UCSD-AML1 (cell line): ENCODE data around the gene SLC34A3.

Experiments used
- DNase-seq: peaks from one replicate; lab custom pipeline; 2025; ENCODE audit not compliant: unreplicated experiment; lab: John Stamatoyannopoulos, UW

SLC34A3 gene

GRCh38 chr9:137230705-137231371 is at the start of gene SLC34A3:
Gene SLC34A3, plus strand, starts transcription at chr9:137230901. Its CDS starts 802 bp downstream, at chr9:137231703.
- no peak for DNase-seq

DNA sequence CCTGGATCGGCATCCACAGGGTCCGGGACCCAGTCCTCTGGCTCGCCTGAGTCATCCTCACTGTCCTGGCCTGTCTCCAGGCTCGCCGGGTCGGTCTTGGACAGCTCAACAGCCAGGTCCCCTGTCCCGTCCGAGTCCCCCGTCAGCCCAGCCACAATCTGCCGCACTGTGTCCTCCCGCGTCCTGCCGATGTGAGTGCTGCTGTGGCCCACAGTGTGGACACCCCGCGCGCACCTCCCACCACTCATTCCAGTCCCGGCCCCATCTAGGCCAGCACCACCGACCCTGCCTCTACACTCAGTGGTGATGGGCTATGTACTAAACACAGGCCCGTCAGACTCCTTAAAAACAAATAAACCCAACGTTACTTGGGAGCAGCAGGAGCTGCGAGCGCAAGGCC is 49.0 kb upstream of the SLC34A3 start:
- DNase-seq: no peak

DNA sequence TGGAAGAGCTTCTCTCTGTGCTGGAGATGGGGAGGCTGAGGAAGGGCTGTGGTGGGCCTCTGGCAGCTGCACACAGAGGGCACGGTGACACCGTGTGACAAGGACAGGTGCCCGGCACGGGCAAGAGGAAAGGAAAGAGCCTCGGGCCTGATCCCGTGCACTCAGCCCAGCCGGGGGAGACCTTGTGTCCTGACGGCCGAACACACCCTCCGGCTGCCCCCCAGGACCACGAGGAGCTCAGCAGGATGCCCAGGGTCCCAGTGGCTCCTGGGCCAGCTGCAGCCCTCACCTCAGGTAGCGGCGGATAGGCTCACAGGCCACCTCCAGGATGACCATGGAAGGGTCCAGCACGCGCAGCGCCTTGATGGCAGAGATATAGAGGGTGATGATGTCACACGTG is 47.9 kb upstream of the SLC34A3 start:
- no peak for DNase-seq

- DNase-seq: no peak
Measured at GRCh38 chr9:137183980-137184595, 46.6 kb upstream of the SLC34A3 start.

DNA sequence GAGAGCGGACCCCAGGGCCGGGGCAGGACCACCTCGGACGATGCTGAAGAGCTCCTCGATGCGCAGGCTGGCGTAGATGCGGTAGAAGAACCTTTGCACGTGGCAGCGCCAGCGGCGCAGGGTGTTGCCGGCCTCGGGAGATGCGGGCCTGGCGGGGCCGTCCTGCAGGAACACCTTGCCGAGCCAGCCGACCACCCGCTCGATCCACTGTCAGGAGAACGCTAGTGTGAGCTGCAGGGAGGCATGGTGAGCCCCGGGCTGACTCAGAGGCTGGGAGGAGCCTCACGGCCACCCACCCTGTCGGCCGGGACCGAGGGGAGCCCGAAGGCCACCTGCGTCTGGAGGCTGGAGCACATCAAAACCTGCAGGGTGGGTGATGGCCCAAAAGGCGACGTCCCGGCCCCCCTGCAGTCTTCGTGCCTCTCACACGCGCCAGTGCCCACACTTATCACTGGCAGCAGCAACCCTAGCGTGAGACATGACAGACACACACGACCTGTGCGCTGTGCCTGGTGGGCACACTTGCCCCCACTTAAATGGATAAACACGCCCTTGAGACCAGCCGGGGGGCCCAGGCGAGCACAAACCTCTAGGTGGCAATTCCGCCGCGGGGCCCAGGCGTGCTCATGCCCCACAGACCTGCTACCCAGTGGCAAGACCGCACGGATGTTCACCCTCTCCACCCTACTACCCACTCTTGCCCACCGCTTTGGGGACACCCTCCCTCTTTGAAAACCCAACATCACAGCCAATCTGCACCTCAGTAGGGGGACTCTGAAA is 45.6 kb upstream of the SLC34A3 start:
- DNase-seq: no peak

DNA sequence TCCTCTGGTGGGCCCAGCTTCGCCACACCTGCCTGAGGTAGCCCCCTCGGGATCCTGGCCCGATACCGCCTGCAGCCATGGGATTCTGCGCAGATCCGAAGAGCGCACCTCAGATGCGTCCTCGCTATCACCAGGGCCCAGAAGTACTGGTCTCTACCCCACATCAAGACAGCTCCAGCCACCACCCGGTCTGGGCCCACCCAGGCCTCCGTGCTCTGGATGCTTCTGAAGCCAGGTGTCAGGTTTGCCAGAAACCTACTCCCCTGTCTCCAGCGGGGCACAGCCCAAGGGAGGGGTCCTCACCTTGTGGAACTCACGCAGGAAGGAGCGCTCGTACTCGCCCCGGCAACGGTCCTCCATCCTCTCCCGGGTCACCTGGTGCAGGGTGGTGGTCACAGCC is 44.8 kb upstream of the SLC34A3 start:
- DNase-seq: no peak

DNA sequence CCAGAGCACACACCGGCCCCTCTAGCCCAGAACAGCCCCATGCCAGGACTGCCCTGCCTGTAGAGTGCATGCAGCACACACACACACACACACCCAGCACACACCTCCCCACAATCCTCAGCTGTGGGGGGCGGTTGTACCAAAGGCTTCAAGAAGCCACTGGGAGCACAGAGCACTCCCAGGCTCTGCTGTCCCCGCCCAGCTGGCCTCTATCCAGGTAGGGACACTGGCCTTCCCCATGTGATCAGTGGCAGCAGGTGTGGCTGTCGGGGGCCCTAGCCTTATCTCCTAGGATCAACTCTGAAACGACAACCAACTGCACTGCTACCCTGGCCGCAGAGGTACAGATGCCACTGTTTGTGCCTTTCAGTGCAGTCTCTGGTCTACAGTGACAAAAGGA is 44.3 kb upstream of the SLC34A3 start:
- DNase-seq: no peak

GRCh38 chr9:137187386-137187785 is 43.3 kb upstream of the SLC34A3 start:
- no peak for DNase-seq

DNA sequence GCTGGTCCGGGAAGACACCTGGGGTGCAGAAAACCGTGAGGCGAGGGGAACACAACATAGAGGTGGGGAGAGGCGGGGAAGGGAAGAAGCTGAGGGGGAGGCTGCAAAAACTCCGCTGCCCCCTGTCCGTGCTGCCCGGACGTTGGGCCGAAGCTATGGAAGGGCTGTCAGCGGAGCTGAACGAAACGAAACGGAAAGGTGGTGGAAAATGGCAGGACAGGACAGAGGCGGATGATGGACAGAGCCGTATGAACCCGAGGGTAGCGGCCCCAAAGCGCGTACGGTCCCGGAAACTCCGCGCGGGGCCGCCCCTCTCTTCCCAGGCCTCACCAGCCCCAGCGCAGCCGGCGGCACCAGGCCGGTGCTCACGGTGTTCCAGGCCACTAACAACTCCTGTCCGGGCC is 42.6 kb upstream of the SLC34A3 start:
- no peak for DNase-seq

GRCh38 chr9:137188490-137189296 is 42.0 kb upstream of the SLC34A3 start, which contains the start of the genes ANAPC2 and SSNA1:
Gene ANAPC2, minus strand, starts transcription at chr9:137188560. Its CDS starts 28 bp downstream, at chr9:137188532.
Gene SSNA1, plus strand, starts transcription at chr9:137188676. Its CDS starts 51 bp downstream, at chr9:137188727.
- peak; percentile 97 for DNase-seq

GRCh38 chr9:137189297-137190295 is 41.1 kb upstream of the SLC34A3 start:
- no peak for DNase-seq

DNA sequence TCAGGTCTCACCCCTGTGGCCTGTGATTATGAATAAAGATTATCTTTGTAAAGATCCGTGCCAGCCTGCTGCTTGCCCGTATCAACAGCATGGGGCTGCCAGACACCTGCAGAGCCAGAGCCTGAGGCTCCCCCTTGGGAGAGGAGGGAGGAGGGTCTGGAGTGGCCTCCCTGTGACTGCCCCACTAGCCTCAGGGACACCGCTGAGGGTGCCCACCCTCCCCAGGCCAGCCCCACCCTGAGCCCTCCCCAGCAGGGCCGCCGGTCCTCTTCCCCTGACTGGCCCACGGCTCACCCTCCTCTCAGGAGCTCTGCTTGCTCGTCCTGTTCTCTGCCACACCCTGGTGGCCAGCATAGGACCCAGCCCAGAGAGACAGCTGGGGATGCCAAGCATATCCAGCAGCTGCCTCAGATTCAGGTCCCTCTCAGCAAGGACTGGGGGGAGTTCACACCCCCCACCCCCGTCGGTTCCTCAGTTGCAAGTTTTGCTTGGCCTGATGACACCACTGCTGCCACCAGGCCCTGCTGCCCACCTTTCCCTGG is 40.3 kb upstream of the SLC34A3 start:
- no peak for DNase-seq

DNA sequence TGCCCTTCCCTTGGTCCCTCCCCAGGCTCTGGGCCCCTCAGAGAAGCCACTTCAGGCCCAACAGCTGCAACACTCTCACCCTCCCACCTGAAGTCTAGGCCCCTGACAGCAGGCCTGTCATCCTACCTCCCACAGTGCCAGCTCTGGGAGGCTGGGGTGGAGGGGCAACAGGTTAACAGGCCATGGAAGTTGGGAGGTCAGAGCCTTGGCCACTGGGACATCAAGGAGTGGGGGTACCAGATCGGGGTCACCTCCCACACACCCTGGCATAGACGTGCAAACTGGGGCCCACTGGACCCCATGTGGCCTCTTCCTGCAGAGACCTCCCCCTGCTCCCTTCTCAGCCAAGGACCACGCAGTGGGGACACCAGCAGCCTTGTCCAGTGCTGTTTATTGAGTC is 39.5 kb upstream of the SLC34A3 start:
- no peak for DNase-seq

DNA sequence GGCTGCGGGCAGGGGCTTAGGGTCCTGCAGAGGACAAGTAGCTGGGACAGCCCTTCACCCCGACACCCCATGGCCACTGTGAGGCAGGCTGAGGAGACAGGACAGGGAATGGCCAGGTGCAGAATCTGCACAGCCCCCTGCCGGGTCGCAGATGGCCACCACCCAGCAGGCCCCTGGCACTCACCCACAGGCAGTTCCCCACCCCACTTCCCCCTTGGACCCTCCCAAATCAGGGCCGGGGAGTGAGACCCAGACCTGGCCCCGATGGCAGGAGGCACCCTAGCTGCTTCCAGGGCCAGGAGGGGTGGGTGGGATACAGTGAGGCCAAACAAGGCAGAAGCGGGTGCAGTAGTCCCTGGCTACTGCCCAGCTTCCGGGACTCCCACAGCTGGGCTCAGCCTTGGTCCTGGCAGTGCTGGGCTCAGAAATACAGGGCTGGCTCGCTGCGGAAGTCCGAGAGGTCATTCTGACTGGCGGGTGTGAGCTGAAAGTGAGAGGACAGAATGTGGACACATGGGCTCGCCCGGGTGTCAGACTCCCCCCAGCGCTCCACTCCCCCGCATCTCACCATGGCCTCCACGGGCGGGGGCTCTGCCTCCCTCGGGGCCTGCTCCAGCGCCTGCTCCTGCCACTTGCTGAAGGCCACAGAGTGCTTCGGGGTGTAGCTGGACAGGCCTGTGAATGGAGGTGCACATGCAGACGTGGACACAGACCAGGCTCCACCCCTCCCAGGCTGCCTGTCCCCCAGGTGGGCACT is 38.8 kb upstream of the SLC34A3 start:
- no peak for DNase-seq

- DNase-seq: no peak
Measured at GRCh38 chr9:137192448-137192780, 38.3 kb upstream of the SLC34A3 start.

GRCh38 chr9:137192859-137193258 is 37.8 kb upstream of the SLC34A3 start:
- no peak for DNase-seq

GRCh38 chr9:137193771-137194170 is 36.9 kb upstream of the SLC34A3 start:
- no peak for DNase-seq

DNA sequence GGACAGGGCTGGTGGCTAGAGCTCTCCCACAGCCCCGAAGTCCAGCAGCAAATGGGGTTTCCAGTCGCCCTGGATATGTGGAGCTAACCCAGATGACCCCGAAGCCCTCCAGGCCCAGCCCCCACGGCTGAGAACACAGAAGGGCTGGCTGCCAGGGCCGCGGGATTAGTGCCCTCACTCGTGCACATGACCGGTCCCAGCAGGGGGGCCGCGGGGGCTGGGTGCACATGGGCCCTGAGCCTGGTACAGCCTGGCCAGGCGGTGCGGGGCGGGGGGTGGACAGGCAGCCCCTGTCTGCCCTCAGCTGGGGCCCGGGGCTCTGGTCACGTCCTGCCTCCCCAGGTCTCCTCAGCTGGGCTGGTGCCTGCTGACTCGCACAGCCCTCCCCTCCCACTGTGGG is 36.3 kb upstream of the SLC34A3 start:
- no peak for DNase-seq

DNA sequence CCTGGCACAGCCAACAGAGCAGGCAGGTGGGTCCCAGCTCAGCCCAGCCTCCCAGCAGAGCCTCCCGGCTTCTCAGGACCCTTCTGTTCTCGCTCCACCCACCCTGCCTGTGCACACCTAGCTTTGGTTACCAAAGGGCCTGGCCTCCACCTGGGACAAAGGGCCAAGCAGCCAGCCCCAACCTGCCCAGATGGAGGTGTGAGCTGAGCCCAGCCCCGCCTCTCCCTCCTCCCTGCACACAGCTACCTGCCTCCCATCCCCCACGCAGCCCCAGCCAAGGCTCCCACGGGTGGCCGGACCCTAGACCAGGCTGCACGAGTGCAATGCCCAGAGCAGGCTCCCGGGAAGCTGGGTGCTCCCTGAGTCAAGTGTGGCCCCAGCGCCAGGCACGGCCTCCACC is 35.8 kb upstream of the SLC34A3 start:
- DNase-seq: no peak
